Adrenal gland (tissue), 5 donors: ENCODE measurements around the gene CUL2.

Experiments used
- CTCF ChIP-seq, 6 experiments: fragments of 450-650 bp in 4 of 6; fragments of 200-600 bp in 2 of 6; sonication (generic) in 1 of 6; IDR thresholded peaks; 1 replicate in 5 of 6; 2 replicates in 1 of 6; pipeline versions ENCODE4 v1.5.1 to v1.8.0; 2016 to 2021; ENCODE audit warnings: antibody characterized with exemption in 6 of 6, mild to moderate bottlenecking in 2 of 6, moderate library complexity in 1 of 6
- POLR2A ChIP-seq, 2 donors: fragments of 450-650 bp; IDR thresholded peaks; one replicate each; pipeline ENCODE4 v1.6.1; 2017; ENCODE audit warnings: antibody characterized with exemption in 2 of 2, mild to moderate bottlenecking in 2 of 2, moderate library complexity in 1 of 2
- donor health status: DM: no; HTN: no; CAD: no.

- no peak for TF ChIP-seq POLR2A (IDR thresholded peaks at IDR 0.05)
- TF ChIP-seq CTCF (IDR thresholded peaks at IDR 0.05) = no peak
Observed at GRCh38 chr10:35063837-35064454, 26.2 kb downstream of the CUL2 start.
